Measurements from ENCODE around the gene TBC1D16.
"Not testable (repeated sequence)": the region's sequence is repeated elsewhere in the genome, so short reads cannot be mapped to it uniquely, and the experiment has no call there.

Gene TBC1D16

DNA sequence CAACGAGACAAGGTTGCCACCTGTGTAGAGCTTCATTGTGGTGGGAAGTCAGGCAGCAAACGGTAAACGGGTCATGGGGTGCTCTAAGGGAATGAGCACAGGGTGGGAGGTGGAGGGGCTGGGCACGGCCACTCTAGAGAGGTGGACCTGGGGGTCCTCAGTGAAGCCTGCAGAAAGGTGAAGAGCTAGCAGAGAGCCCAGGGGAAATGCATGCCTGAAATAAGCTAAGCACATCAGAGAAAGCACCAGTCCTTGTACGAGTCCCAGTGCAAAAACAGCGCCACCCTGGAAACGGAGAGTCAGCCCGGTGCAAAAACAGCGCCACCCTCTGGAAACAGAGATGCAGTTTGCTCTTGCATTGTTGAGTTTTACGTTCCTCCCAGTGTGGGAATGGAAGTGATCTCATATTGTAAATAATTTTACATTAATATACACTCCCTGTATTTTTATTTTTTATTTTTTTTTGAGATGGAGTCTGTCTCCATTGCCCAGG, 65.0 kb downstream of the TBC1D16 start:
- peak; percentile 69 for DNase-seq (ENCODE audit: low read depth)
- TF ChIP-seq, protein P1, sequence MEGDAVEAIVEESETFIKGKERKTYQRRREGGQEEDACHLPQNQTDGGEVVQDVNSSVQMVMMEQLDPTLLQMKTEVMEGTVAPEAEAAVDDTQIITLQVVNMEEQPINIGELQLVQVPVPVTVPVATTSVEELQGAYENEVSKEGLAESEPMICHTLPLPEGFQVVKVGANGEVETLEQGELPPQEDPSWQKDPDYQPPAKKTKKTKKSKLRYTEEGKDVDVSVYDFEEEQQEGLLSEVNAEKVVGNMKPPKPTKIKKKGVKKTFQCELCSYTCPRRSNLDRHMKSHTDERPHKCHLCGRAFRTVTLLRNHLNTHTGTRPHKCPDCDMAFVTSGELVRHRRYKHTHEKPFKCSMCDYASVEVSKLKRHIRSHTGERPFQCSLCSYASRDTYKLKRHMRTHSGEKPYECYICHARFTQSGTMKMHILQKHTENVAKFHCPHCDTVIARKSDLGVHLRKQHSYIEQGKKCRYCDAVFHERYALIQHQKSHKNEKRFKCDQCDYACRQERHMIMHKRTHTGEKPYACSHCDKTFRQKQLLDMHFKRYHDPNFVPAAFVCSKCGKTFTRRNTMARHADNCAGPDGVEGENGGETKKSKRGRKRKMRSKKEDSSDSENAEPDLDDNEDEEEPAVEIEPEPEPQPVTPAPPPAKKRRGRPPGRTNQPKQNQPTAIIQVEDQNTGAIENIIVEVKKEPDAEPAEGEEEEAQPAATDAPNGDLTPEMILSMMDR (conservative IDR thresholded peaks at IDR 0.05; ENCODE audit: low read depth, low read length) = peak; percentile 73
- no peak overlapping the region for H3K4me3 ChIP-seq (ENCODE audit: low read depth, low read length)

DNA sequence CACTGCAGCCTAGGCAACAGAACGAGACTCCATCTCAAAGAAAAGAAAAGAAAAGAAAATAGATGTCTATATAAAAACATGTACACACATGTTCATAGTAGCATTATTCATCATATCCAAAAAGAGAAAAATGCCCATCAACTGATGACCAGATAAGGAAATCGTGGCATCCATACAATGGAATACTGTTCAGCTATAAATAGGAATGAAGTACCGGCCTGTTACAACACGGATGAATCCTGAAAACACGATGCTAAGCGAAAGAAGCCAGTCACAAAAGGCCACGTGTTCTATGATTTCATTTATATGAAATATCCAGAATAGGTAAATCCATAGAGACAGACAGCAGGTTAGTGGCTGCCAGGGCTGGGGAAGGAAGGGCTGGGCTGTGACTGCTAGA, 65.8 kb downstream of the TBC1D16 start:
- no peak overlapping the region for H3K4me3 ChIP-seq (ENCODE audit: low read depth, low read length)
- TF ChIP-seq, protein P1 (conservative IDR thresholded peaks at IDR 0.05; ENCODE audit: low read depth, low read length) = no peak
- no peak for DNase-seq (ENCODE audit: low read depth)

DNA sequence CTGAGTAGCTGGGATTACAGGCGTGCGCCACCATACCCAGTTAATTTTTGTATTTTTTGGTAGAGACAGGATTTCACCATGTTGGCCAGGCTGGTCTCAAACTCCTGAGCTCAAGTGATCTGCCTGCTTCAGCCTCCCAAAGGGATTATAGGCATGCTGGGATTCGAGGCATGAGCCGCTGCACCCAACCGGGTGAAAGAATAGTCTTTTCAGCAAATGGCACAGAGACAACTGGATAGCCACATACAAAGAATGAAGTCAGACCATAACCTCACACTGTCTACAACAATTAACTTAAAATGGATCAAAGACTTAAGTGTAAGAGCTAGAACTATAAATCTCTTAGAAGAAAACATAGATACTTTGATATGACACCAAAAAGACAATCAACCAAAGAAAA, 67.6 kb downstream of the TBC1D16 start:
- TF ChIP-seq, protein P1 (conservative IDR thresholded peaks at IDR 0.05; ENCODE audit: low read depth, low read length) = no peak
- no peak for DNase-seq (ENCODE audit: low read depth)
- H3K4me3 ChIP-seq (ENCODE audit: low read depth, low read length) = no peak overlapping the region

DNA sequence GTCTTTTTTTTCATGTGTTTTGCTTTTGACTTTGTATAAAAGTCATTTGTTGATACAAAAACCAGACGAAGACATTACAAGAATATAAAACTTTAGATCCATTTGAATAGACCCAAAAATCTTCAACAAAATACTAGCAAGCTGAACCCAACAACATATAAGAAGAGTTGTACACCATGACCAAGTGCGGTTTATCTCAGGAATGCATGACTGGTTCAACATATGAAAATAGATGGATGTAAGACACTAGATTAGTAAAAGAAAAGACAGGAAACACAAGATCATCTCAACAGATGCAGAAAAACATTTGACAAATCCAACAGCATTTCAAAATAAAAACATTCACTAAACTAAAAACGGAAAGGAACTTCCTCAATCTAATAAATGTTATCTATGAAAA, 69.0 kb downstream of the TBC1D16 start:
- peak; percentile 63 for DNase-seq (ENCODE audit: low read depth)
- H3K4me3 ChIP-seq (ENCODE audit: low read depth, low read length) = no peak overlapping the region
- TF ChIP-seq, protein P1 (conservative IDR thresholded peaks at IDR 0.05; ENCODE audit: low read depth, low read length) = no peak

DNA sequence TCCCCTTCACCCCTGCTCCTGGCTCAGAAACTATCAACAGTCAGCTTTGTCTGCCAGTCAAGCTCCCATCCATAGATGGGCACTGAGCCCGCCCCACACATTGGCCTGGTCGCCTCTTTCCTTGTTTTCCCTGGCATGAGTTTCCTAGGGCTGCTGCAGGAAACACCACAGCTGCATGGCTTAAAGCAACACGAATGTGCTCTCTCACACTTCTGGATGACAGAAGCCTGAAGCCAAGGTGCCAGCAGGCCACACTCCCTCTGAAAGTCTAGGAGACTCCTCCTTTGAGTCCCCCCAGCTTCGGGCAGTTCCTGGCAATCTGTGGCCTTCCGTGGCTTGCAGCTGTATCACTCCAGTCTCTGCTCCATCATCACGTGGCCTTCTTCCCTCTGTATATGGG, 69.9 kb downstream of the TBC1D16 start:
- no peak overlapping the region for H3K4me3 ChIP-seq (ENCODE audit: low read depth, low read length)
- TF ChIP-seq, protein P1 (conservative IDR thresholded peaks at IDR 0.05; ENCODE audit: low read depth, low read length) = no peak
- no peak for DNase-seq (ENCODE audit: low read depth)

DNA sequence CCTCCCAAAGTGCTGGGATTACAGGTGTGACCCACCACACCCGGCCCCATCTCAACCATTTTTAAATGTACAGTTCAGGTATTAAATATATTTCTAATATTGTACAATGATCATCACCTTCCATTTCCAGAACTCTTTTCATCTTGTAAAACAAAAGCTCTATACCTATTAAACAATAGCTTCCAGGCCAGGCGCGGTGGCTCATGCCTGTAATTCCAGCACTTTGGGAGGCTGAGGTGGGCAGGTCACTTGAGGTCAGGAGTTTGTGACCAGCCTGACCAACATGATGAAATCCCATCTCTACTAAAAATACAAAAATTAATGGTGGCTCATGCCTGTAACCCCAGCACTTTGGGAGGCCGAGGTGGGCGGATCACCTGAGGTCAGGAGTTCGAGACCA, 73.2 kb downstream of the TBC1D16 start:
- H3K4me3 ChIP-seq (ENCODE audit: low read depth, low read length); DNase-seq (ENCODE audit: low read depth): not testable (repeated sequence)

DNA sequence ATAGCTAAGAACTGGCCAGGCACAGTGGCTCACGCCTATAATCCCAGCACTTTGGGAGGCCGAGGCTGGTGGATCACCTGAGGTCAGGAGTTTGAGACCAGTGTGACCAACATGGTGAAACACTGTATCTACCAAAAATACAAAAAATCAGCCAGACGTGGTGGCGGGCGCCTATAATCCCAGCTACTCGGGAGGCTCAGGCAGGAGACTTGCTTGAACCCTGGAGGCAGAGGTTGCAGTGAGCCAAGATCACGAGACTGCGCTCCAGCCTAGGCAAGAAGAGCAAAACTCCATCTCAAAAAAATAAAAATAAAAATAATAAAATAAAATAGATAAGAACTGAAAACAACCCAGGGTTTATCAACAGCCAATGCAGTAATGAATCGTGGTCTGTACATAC, 74.1 kb downstream of the TBC1D16 start:
- not testable (repeated sequence) for H3K4me3 ChIP-seq (ENCODE audit: low read depth, low read length); DNase-seq (ENCODE audit: low read depth)

DNA sequence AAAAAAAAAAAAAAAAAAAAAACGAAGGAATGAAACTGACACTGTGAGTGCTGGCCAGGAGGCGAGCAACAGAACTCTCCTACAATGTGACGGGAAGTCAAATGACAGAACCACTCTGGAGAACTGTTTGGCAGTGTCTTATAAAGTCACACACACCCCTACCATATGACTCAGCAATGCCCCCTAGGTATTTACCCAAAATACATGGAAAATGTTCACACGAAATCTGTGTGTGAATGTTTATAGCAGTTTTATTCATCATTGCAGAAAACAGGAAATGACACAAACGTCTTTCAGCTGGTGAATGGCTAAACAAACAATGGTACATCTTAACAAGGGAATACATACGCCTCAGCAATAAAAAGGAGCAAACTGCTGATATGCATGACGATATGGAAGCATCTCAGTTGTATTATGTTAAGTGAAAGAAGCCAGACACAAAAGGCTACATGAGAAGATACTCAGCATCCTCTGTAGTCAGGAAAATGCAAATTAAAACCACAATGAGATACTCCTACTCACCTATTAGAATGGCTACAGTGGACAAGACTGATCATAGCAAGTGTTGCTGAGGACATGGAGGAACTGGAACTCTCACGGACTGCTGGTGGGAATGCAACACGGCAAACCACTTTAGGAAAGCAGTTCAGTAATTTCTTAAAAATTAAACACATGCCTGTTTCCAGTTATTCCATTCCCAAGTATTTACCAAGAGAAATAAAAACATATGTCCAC, 74.7 kb downstream of the TBC1D16 start:
- peak; percentile 26 for DNase-seq (ENCODE audit: low read depth)
- TF ChIP-seq, protein P1 (conservative IDR thresholded peaks at IDR 0.05; ENCODE audit: low read depth, low read length) = peak; percentile 2

More for the DNA sequence above, 74.7 kb downstream of the TBC1D16 start:
- H3K4me3 ChIP-seq (ENCODE audit: low read depth, low read length) = no peak overlapping the region
